Measurements from ENCODE around the gene CBX4.

CBX4 gene

DNA sequence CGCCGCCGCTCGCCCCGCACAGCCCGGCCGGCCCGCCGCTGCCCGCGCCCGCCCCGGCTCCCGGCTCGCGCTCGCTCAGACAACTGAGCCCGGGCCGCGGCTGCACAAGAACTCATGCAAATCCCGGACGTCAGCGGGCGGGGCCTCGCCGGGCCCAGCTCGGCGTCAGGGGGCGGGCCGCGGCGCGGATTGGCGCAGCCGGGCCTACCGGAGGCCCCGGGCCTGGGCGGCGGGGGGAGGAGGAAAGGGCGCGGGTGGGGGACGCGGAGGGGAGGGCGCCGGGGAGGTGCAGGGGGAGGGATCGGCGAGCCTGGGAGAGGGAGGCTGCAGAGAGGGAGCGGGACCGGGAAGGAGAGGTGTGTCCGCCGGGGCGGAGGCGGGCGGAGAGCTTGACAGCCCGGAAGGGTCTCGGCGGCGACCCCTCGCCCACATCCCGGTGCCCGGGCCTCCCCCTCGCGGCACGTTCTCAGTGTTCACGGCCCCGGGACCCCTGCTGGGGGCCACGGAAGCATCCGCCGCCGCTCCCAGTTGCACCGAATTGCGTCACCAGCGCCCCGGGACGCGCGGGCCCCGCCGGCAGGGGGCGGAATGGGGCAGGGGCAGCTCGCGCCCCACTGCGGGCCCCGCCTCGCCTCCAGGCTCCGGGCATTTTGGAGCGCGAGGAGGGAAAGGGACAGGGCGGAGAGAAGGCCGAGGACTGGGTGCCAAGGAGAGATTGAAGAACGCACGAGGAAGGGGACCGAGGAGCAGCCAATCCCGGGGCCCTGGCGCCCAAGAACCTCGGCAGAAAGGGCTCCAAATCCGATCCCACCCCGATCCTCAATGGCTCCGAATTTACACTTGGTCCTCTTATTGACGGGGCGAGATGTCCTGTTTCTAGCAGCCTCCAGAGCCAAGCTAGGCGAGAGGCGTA is at the start of gene CBX4:
Gene CBX4 (minus strand): TSS at position 85 of the 913 bp plus-strand sequence. CDS start 189 bp downstream, outside the sequence.
- peak; percentile 92 for DNase-seq

- DNase-seq: no peak
These were observed 48.8 kb upstream of the CBX4 start for GRCh38 chr17:79888009-79888540.

GRCh38 chr17:79887451-79887991 is 48.3 kb upstream of the CBX4 start:
- no peak for DNase-seq

DNA sequence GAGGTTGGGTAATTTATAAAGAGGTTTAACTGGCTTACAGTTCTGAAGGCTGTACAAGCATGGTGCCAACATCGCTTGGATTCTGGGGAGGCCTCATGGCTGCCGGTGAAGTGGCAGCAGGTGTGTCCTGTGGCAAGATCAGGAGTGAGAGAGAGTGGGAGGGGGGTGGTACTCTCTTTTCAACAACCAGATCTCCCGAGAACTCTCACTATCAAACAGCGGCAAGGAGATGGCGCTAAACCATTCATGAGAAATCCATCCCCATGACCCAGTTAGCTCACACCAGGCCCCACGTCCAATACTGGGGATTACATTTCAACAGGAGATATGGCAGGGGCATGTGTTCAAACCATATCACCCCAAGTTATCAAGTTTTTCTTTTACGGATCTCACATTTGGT is 44.0 kb upstream of the CBX4 start:
- DNase-seq: no peak

DNA sequence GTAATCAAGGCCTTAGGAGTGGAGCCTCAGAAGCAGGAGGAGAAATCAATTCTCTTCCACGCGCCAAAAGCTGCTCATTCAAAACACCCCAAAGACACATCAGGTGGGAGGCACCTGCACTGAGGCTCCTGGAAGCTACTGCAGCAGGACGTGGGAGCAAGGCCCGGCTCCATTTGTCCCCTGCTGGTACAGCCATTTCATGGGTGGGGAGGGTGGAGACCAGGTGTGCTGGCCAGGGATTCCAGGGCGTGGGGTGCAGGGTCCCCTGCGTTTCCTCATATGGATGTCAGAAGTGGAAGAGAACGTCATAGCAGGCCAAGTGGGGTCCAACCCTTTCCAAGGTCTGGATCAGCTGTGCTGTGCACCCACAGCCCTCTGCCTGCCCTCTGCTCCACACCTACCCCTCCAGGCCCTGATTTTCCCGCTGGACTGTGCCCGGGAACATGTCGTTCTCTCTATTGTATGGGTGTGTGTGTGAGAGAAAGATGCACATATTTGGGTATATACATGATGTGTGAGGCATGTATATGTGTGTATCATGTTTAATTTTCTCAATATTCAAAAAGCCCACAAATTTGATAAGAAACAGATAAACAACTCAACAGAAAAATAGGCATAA is 39.2 kb upstream of the CBX4 start:
- DNase-seq: no peak

DNA sequence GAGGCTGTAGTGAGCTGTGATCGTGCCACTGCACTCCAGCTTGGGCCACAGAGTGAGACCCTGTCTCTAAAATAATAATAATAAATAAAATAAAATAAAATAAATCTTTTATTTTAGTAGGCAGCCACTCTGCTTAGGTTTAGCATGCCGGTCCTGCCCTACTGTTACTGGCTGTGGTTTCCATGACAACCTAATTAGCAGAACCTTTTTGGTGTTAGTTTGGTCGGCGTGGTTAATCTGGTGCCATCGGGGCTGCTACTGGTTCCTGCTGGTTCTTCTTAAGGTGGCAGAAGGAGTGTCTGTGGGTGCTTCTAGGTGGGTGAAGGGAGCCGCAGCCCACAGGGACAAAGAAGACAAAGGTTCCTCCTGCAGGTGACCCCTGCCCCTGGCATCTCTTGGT is 37.8 kb upstream of the CBX4 start:
- DNase-seq: no peak

- no peak for DNase-seq
These were observed 36.3 kb upstream of the CBX4 start for GRCh38 chr17:79875511-79875910.

DNA sequence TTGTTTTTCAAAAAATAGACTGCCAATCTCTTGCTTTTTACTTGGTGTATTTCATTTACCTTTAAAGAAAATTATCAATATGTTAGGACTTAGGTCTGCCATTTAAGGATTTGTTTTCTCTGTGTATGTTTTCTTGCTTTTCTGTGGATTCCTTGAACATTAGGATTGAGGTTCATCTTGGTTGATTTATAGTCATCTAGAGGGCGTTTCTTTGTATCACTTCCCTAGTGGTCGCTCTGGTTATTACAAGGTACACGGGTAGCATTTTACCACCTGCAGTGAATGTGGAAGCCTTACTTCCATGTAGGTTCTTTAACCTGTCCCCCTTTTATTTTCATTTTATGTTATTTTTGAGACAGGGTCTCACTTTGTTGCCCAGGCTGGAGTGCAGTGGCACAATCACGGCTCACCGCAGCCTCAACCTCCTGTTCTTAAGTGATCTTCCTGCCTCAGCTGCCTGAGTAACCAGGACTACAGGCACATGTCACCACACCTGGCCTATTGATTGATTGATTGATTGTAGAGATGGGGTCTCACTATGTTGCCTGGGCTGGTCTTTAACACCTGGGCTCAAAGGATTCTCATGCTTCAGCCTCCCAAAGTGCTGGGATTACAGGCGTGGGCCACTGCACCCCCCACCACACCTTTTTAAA is 35.2 kb upstream of the CBX4 start:
- DNase-seq: no peak

- no peak for DNase-seq
These were observed 34.3 kb upstream of the CBX4 start for GRCh38 chr17:79873583-79873982.

DNA sequence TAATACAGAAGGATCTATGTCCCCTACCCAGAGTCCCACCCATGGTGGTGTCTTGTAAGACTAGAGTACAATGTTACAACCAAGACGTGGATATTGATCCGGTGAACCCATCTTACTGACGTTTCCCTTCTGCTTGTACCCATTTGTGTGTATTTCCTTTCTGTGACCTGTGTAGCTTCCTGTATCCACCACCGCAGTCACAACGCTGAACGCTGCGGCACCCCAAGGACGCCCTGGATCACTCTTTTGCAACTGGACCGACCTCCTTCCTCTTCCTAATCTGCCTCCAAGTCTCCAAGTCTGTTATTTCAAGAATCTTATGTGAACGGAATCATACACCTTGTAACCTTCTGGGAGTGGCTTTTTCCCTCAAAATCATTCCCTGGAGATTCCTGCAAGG is 33.5 kb upstream of the CBX4 start:
- no peak for DNase-seq

- no peak for DNase-seq
These were observed 31.9 kb upstream of the CBX4 start for GRCh38 chr17:79871131-79871530.

DNA sequence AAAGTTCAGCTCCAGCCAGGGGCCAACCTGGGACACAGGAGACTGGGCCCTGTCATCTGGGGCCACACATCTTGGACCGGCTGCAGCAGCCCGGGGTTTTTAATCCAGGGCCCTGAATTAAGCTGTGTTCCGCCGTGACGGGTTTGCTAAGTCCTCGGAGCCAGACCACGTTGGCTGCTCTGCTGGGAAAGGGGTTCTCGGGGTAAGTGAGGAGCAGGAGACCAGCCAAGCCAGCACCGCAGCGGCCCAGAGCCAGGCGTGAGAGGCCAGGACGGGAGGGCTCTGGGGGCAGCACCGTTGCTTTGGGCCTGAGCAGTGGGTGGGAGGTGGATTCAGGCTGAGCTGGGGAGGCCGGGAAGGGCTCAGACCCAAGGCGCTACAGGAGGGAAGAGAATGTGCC is 31.3 kb upstream of the CBX4 start:
- DNase-seq: no peak

DNA sequence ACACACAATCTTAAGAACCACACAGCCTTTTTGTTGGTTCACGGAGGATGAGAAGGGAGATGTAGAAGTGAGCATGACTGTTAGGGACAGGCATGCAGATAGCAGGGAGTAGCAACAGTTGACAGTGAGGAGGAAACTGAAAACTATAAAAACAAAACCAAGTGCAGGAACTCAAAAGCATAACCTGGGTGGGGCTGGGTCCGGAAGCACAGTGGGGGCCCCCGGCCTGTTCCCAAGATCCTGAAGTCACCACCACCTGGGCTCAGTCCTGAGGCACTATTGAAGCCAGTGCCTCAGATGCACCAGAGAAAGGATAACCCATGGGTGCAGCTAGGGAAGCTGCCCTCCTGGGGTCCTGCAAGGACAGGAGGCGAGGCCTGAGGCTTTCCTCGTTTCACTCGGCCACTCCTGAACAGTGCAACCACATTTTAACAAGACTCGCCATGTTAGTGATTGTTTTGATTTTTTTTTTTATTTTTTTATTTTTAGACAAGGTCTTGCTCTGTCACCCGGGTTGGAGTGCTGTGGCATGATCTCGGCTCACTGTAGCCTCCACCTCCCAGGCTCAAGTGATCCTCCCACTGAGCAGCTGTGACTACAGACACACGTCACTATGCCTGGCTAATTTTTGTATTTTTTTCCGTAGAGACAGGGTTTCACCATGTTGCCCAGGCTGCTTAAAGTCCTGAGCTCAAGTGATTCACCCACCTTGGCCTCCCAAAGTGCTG is 27.7 kb upstream of the CBX4 start:
- no peak for DNase-seq

GRCh38 chr17:79865351-79866210 is 26.3 kb upstream of the CBX4 start:
- DNase-seq: no peak

DNA sequence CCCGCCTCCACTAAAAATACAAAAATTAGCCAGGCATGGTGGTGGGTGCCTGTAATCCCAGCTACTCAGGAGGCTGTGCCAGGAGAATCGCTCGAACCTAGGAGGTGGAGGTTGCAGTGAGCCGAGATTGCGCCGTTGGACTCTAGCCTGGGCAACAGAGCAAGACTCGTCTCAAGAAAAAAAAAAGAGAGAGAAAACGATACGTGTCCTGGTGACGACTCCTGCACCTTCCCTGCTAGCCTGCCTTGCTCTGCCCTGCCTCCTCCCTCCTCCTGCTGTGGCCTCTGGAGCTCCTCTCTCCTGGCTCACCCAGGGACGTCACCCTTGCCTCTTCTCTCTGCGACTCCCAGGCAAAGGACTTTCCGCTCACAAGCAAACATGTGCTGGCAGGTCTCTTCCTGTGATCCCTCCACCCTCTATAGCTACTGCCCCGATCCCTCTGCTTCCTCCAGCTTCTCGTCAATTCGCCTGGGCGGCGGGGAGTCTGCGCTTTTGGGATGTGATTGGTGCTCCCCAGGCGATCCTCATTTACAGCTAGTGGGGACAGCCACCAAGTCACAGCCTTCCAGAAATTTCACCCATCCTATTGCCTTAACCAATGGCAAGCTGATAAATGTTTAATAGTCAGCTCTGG is 25.5 kb upstream of the CBX4 start:
- DNase-seq: no peak

DNA sequence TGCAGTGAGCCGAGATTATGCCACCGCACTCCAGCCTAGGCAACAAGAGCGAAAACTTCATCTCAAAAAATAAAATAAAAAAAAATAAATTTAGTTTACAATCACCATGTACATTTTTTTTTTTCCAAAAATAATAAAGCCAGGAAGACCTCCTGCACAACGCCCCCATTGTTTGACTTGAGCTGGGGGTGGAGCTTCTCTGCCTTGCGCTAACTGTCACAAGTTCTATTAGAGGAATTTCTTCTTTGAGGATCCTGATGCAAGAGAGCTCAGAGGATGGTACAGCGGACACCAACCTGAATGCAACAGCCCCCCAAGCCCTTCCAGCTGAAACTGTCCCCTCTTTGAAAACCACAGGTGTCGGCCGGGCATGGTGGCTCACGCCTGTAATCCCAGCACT is 24.9 kb upstream of the CBX4 start:
- DNase-seq: no peak

DNA sequence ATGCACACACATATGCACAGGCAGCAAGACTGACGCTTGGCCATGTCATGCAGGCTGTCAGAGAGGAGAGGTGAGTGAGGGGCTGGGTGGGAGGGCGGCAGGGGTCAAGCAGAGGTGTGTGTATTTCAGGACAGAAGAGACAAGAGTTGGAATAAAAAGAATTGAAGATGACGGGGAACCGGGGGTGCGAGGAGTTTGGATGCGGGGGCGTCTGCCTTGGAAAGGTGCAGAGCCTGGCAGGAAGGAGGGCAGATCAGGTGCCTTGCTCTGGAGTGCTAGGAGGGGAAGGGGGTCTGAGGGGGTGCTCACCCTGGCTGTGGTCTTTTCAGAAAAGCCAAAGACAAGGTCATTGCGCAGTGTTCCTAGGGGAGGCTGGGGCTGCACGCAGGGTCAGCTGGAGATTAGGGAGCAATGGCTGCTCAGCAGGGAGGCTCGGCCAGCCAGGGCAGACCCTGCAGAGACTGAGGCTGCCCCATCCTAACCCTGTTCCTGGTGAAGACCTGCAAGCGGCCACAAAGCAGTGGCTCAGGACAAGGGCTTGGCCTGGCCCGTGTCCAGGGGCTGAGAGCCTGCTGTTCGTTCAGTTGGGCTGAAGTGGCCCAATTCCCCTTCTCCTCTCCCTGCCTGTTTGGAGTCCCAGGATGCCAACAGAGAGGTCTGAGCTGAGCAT is 23.7 kb upstream of the CBX4 start:
- DNase-seq: no peak

GRCh38 chr17:79862238-79862637 is 23.0 kb upstream of the CBX4 start:
- DNase-seq: no peak

DNA sequence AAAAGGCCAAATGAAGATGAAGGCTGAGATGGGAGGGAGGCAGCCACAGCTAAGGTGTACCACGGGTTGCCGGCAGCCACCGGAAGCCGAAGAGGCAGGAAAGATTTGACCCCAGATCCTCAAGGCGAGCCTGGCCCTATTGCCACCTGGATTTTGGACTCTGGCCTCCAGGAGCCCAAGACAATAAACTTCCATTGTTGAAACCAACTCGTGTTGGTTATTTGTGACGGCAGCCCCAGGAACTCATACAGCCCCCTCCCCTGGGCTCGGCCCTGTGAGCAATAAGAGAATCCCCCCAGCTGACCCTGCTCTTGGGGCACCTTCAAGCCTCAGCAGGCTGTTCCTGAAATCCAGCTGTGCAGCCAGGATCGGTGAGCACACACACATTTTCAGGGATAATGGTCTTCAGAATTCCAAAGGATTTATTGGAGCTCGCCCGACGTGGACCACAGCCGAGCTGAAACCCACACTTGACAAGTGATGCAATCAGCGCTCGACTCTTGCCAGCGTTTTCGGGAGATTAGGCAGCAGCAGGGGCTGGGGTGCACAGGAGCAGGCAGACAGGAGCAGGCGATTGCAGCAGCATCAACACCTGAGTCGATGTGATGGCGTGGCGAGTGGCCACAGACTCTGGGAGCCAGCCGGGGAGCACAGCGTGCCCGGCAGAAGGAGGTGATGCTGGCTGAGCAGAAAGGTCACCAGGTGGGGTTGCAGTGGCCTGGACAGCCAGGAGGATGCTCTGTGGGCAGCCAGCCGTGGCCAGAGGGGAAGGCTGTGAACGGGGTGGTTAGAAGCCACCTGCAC is 22.4 kb upstream of the CBX4 start:
- no peak for DNase-seq

Data from NCI-H1048 (cell line).